ENCODE measurements around the gene SPZ1.

Gene SPZ1

DNA sequence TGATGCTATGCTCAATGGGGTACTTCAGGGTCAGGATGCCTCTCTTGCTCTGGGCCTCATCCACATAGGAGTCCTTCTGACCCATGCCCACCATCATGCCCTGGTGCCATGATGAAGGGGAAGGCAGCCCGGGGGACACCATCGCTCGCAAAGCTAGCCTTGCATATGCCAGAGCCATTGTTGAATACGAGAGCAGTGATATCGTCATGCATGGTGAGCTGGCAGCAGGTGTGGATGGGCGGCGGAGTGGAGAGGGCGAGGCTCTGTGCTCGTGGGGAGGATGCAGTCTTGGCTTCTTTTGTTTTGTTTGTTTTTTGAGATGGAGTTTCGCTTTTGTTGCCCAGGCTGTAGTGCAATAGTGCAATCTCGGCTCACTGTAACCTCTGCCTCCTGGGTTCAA is 17.2 kb upstream of the SPZ1 start:
- TF ChIP-seq, protein P1, sequence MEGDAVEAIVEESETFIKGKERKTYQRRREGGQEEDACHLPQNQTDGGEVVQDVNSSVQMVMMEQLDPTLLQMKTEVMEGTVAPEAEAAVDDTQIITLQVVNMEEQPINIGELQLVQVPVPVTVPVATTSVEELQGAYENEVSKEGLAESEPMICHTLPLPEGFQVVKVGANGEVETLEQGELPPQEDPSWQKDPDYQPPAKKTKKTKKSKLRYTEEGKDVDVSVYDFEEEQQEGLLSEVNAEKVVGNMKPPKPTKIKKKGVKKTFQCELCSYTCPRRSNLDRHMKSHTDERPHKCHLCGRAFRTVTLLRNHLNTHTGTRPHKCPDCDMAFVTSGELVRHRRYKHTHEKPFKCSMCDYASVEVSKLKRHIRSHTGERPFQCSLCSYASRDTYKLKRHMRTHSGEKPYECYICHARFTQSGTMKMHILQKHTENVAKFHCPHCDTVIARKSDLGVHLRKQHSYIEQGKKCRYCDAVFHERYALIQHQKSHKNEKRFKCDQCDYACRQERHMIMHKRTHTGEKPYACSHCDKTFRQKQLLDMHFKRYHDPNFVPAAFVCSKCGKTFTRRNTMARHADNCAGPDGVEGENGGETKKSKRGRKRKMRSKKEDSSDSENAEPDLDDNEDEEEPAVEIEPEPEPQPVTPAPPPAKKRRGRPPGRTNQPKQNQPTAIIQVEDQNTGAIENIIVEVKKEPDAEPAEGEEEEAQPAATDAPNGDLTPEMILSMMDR (conservative IDR thresholded peaks at IDR 0.05; ENCODE audit: low read depth, low read length): no peak
- DNase-seq (ENCODE audit: low read depth): no peak

DNA sequence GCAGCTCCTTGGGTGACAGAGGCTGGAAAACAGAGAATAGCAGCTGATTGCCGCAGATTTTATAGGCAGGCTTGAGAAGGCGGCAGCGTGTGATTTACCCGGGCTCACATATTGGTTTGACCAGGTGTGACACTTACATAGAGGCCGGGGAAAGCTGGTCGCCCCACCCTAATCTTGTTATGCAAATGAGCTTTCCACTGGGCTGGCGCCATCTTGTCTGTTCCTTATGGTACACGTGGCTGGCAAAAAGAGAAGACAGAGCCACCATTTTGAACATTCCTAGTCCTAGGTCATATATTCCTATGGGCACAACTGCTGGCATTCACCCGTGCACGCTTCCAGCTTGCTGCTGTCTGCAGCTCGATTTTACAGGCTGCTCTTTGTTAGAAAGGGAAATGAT is 11.3 kb upstream of the SPZ1 start:
- TF ChIP-seq, protein P1 (conservative IDR thresholded peaks at IDR 0.05; ENCODE audit: low read depth, low read length): no peak
- no peak for DNase-seq (ENCODE audit: low read depth)
- H3K4me3 ChIP-seq (ENCODE audit: low read depth, low read length): no peak overlapping the region

More for the DNA sequence above, 17.2 kb upstream of the SPZ1 start:
- no peak overlapping the region for H3K4me3 ChIP-seq (ENCODE audit: low read depth, low read length)

DNA sequence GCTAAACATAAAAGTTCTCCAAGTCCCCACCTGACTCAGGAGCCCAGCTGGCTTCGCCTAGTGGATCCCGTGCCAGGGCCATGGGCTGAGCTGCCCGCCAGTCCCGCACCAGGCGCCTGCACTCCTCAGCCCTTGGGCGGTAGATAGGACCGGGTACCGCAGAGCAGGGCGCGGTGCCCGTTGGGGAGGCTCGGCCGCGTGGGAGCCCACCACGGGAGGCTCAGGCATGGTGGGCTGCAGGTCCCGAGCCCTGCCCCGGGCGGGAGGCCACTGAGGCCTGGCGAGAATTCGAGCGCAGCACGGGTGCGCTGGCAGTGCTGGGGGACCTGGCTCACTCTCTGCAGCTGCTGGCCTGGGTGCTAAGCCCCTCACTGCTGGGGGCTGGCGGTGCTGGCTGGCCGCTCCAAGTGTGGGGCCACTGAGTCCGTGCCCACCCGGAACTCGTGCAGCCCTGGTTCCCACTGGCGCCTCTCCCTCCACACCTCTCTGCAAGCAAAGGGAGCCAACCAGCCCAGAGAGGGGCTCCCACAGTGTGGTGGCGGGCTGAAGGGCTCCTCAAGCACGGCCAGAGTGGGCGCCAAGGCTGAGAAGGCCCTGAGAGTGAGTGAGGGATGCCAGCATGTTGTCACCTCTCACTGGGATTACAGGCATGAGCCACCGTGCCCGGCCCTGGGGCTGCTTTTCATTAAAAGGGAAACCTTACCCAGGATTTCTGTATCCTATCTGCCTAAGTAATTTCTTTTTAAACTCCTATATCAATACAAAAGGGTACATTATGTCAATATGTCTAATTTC is 9.7 kb upstream of the SPZ1 start:
- H3K4me3 ChIP-seq (ENCODE audit: low read depth, low read length): no peak overlapping the region
- DNase-seq (ENCODE audit: low read depth): no peak
- TF ChIP-seq, protein P1 (conservative IDR thresholded peaks at IDR 0.05; ENCODE audit: low read depth, low read length): no peak

DNA sequence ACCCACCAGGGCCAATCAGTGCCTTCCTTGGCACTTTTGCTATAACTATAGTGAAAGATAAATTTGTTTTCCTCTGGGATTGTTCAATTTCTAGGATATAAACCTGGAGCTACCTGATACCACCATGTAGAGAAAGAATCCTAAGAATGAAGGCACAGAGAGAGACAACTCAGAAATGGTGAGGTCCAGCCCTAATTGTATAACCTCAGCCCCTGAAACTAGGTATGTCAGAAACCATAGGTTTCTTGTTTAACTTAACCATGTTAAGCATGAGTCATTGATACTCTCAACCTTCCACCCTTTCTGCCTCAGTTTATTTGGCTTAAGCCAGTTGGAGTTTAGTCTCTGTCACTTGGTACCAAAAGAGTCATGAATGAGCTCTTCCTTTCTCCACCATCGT is 4.6 kb upstream of the SPZ1 start:
- TF ChIP-seq, protein P1 (conservative IDR thresholded peaks at IDR 0.05; ENCODE audit: low read depth, low read length): no peak
- H3K4me3 ChIP-seq (ENCODE audit: low read depth, low read length): no peak overlapping the region
- no peak for DNase-seq (ENCODE audit: low read depth)

DNA sequence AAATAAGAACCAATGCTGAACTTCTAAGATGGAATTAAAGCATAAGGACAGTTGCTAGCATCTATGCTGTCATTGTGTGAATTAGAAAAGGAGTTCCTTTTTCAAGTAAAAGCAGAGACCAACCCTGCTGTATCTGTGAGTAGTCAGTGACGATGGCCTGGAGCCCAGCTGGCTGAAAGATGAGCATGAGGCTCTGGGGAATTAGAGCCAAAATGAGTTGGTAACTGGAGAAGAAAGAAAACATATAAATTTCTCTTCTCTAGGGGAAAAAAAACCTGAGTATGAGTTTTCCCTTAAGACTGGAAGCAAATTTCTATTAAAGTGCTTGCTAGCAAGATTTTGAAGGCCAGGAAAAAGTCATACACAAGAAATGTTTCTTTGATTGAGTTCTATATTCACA is 1.6 kb upstream of the SPZ1 start:
- TF ChIP-seq, protein P1 (conservative IDR thresholded peaks at IDR 0.05; ENCODE audit: low read depth, low read length): no peak
- DNase-seq (ENCODE audit: low read depth): peak; percentile 52
- no peak overlapping the region for H3K4me3 ChIP-seq (ENCODE audit: low read depth, low read length)

DNA sequence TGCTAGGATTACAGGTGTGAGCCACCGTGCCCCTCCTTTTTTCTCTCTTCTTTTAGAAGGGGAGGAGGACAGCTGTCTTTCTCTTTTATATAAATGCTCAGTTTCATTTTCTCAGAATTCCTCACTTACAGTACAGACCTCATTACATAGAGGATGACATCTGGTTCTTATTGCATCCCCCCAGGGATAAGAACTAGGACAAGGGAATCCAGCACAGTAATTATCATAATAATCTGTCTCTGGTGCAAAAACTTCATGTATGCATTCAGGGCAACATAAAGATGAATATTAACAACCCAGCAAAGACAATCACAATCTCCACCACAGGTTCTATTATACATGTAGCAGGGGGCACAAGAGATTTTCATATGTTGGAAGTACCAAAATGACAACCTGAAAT is 5.1 kb downstream of the SPZ1 start:
- TF ChIP-seq, protein P1 (conservative IDR thresholded peaks at IDR 0.05; ENCODE audit: low read depth, low read length): no peak

DNA sequence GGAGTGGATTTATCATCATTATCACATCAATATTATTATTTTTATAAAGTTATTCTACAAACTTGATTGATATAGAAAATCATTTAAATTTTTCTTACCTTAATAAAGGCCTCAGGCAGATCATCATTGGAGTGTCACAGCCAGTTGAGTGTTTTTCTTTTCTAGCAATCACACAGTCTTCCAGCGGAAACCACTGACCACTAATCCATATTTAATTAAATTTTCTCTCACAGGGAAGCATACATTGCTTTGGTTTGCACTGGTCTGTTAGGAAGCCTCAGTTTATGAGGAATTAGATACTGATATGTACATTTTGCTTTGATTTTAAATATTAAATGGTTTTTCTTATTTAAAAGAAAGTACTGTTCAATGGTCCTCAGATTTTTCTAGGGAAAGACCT is 6.7 kb downstream of the SPZ1 start:
- no peak for DNase-seq (ENCODE audit: low read depth)
- H3K4me3 ChIP-seq (ENCODE audit: low read depth, low read length): no peak overlapping the region
- TF ChIP-seq, protein P1 (conservative IDR thresholded peaks at IDR 0.05; ENCODE audit: low read depth, low read length): no peak

More for the DNA sequence above, 5.1 kb downstream of the SPZ1 start:
- H3K4me3 ChIP-seq (ENCODE audit: low read depth, low read length): no peak overlapping the region
- DNase-seq (ENCODE audit: low read depth): no peak

All from choroid plexus epithelial cell (primary cell).